OCI-LY1 (cell line): ENCODE measurements around the gene CLSTN2.

Experiments
- H2AFZ ChIP-seq: fragments of 200-600 bp; sonication (generic), shearing (Covaris generic); 2 replicates; pipeline ENCODE4 v1.6.0; 2014; ENCODE audit warnings: antibody characterized with exemption, mild to moderate bottlenecking, low read length
- H3F3A ChIP-seq: fragments of 200-600 bp; sonication (generic), shearing (Covaris generic); 2 replicates; pipeline ENCODE4 v1.6.0; 2014; ENCODE audit warnings: mild to moderate bottlenecking, antibody characterized with exemption, low read length, moderate library complexity; ENCODE audit not compliant: insufficient read depth
- H3K27ac ChIP-seq: fragments of 200-600 bp; sonication (generic); 2 replicates; pipeline ENCODE4 v1.5.1; 2014; ENCODE audit warnings: low read length, mixed run types, mild to moderate bottlenecking, low read depth; ENCODE audit not compliant: poor library complexity, severe bottlenecking
- H3K27me3 ChIP-seq: fragments of 200-600 bp; sonication (generic); 2 replicates; pipeline ENCODE4 v1.6.0; 2014; ENCODE audit warnings: antibody characterized with exemption, mild to moderate bottlenecking, low read length, moderate library complexity; ENCODE audit not compliant: insufficient read depth
- H3K36me3 ChIP-seq: fragments of 200-600 bp; sonication (generic); 2 replicates; pipeline ENCODE4 v1.6.1; 2014; ENCODE audit warnings: mild to moderate bottlenecking, antibody characterized with exemption, low read length, moderate library complexity, mixed read lengths; ENCODE audit not compliant: insufficient read depth
- H3K4me1 ChIP-seq: fragments of 200-600 bp; sonication (generic); 2 replicates; pipeline ENCODE4 v1.5.1; 2014; ENCODE audit warnings: mild to moderate bottlenecking, low read length, moderate library complexity; ENCODE audit not compliant: insufficient read depth, severe bottlenecking
- H3K4me2 ChIP-seq: fragments of 200-600 bp; sonication (generic), shearing (Covaris generic); 2 replicates; pipeline ENCODE4 v1.6.1; 2014; ENCODE audit warnings: low read length
- H3K4me3 ChIP-seq: fragments of 200-600 bp; sonication (generic); 2 replicates; pipeline ENCODE4 v1.5.1; 2014; ENCODE audit warnings: low read length, low read depth, mild to moderate bottlenecking, mixed read lengths; ENCODE audit not compliant: poor library complexity, severe bottlenecking
- H3K79me2 ChIP-seq: fragments of 200-600 bp; shearing (Covaris generic); 2 replicates; pipeline ENCODE4 v1.6.1; 2016; ENCODE audit warnings: mixed run types, low read length, mixed read lengths; ENCODE audit not compliant: insufficient read depth
- H3K9ac ChIP-seq: fragments of 200-600 bp; sonication (generic), shearing (Covaris generic); 2 replicates; pipeline ENCODE4 v1.6.1; 2014; ENCODE audit warnings: mild to moderate bottlenecking, low read length, mixed read lengths
- H3K9me2 ChIP-seq: fragments of 200-600 bp; sonication (generic), shearing (Covaris generic); 2 replicates; pipeline ENCODE4 v1.6.1; 2014; ENCODE audit warnings: low read depth, mild to moderate bottlenecking, low read length, mixed read lengths
- H3K9me3 ChIP-seq: fragments of 200-600 bp; shearing (Covaris generic); 2 replicates; pipeline ENCODE4 v1.6.1; 2014; ENCODE audit warnings: low read length, mixed read lengths
- H4K20me1 ChIP-seq: fragments of 200-600 bp; sonication (generic), shearing (Covaris generic); 2 replicates; pipeline ENCODE4 v1.6.0; 2016; ENCODE audit warnings: mild to moderate bottlenecking, low read length; ENCODE audit not compliant: insufficient read depth
- CTCF ChIP-seq: fragments of 200-600 bp; sonication (generic), shearing (Covaris generic); IDR thresholded peaks from 2 replicates; pipeline ENCODE4 v1.5.1; 2017; ENCODE audit warnings: mild to moderate bottlenecking, antibody characterized with exemption, low read length, moderate library complexity, mixed read lengths
- EZH2 ChIP-seq: fragments of 200-600 bp; sonication (generic), shearing (Covaris generic); IDR thresholded peaks from 2 replicates; pipeline ENCODE4 v1.8.0; 2017; ENCODE audit warnings: borderline replicate concordance, mixed run types, mild to moderate bottlenecking, antibody characterized with exemption, low read length, moderate library complexity, mixed read lengths

The CLSTN2 gene

GRCh38 chr3:140265302-140265701, 330.3 kb downstream of the CLSTN2 start:
- TF ChIP-seq CTCF, result no peak
- no peak for TF ChIP-seq EZH2
- Histone ChIP-seq H3K9ac (no peak overlapping the region), H3K27ac (no peak overlapping the region), H3K4me2 (no peak overlapping the region), H4K20me1 (no peaks in the 10 kb centered on the region), H3K9me3 (no peaks in the 10 kb centered on the region), H3K9me2 (no peaks in the 10 kb centered on the region), H3K79me2 (no peaks in the 10 kb centered on the region), H3K36me3 (no peaks in the 10 kb centered on the region), H3K27me3 (no peaks in the 10 kb centered on the region; the same call in 1 of the 2 replicates), H3F3A (no peaks in the 10 kb centered on the region), H3K4me3 (no peak overlapping the region), H3K4me1 (no peaks in the 10 kb centered on the region), H2AFZ (no peak overlapping the region)

GRCh38 chr3:140268103-140268502, 333.1 kb downstream of the CLSTN2 start:
- Histone ChIP-seq H3F3A (no peaks in the 10 kb centered on the region), H3K4me3 (no peak overlapping the region), H3K9ac (no peak overlapping the region), H2AFZ (no peak overlapping the region), H3K79me2 (no peaks in the 10 kb centered on the region), H3K9me2 (no peaks in the 10 kb centered on the region), H3K9me3 (no peaks in the 10 kb centered on the region), H3K4me2 (no peak overlapping the region), H3K36me3 (no peaks in the 10 kb centered on the region), H3K27me3 (no peaks in the 10 kb centered on the region; the same call in 1 of the 2 replicates), H3K4me1 (no peaks in the 10 kb centered on the region), H3K27ac (no peak overlapping the region), H4K20me1 (no peaks in the 10 kb centered on the region)
- TF ChIP-seq EZH2, result no peak
- TF ChIP-seq CTCF, result no peak

- Histone ChIP-seq H3K9me3 (no peaks in the 10 kb centered on the region), H3K27ac (no peak overlapping the region), H3K4me1 (no peaks in the 10 kb centered on the region), H3K27me3 (no peaks in the 10 kb centered on the region; the same call in 1 of the 2 replicates), H3K36me3 (no peaks in the 10 kb centered on the region), H3K9me2 (no peaks in the 10 kb centered on the region), H4K20me1 (no peaks in the 10 kb centered on the region), H3K4me2 (no peak overlapping the region), H3K9ac (no peak overlapping the region), H3F3A (no peaks in the 10 kb centered on the region), H3K4me3 (no peak overlapping the region), H2AFZ (no peak overlapping the region), H3K79me2 (no peaks in the 10 kb centered on the region)
- TF ChIP-seq CTCF, result no peak
- no peak for TF ChIP-seq EZH2
These were observed 333.6 kb downstream of the CLSTN2 start for GRCh38 chr3:140268610-140269009.
